Measurements from ENCODE around the gene PPM1L. TPM values are rescaled to one million over a fixed set of nuclear protein-coding genes. Genes with fewer than 3 reads are reported as not detected.

PPM1L gene
- total RNA-seq, 2 donors from 2014 or later = 13.3 to 25.3 TPM

DNA sequence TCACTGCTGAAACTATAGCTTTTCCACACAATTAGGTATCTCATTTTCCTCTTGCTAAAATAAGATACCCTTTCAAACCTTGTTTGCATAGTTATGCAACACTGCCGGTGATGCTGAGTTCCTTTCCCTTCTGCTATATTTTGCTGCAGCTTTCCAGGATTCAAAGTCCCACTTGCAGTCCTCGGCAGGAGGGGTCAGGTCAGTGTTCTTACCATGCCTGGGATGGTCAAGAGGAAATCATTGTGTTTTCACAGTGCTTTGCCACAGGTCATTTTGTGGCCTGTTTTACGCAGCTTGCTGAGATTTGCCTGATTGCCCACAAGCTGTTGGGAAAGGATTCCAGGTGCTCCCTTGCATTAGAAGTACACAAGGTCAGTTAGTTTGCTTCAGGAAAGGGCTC lies 192.2 kb downstream of the PPM1L start:
- no peak overlapping the region for H3K27ac ChIP-seq
- no peak for ATAC-seq (ENCODE audit: insufficient number of reproducible peaks, low FRiP score, low read depth)
- no peaks in the 10 kb centered on the region for H3K27me3 ChIP-seq (replicated peaks; ENCODE audit: insufficient read depth)
- no peaks in the 10 kb centered on the region for H3K9me3 ChIP-seq
- TF ChIP-seq, protein P1, sequence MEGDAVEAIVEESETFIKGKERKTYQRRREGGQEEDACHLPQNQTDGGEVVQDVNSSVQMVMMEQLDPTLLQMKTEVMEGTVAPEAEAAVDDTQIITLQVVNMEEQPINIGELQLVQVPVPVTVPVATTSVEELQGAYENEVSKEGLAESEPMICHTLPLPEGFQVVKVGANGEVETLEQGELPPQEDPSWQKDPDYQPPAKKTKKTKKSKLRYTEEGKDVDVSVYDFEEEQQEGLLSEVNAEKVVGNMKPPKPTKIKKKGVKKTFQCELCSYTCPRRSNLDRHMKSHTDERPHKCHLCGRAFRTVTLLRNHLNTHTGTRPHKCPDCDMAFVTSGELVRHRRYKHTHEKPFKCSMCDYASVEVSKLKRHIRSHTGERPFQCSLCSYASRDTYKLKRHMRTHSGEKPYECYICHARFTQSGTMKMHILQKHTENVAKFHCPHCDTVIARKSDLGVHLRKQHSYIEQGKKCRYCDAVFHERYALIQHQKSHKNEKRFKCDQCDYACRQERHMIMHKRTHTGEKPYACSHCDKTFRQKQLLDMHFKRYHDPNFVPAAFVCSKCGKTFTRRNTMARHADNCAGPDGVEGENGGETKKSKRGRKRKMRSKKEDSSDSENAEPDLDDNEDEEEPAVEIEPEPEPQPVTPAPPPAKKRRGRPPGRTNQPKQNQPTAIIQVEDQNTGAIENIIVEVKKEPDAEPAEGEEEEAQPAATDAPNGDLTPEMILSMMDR (IDR thresholded peaks at IDR 0.05) = no peak
- H3K4me3 ChIP-seq = no peak overlapping the region
- DNase-seq (ENCODE audit: low spot score) = no peak
- no peaks in the 10 kb centered on the region for H3K36me3 ChIP-seq
- H3K4me1 ChIP-seq (ENCODE audit: control insufficient read depth in 1 of 2, low read depth in 2 of 2) = peaks cover 0 to 18% of the 10 kb centered on the region in 2 donors

DNA sequence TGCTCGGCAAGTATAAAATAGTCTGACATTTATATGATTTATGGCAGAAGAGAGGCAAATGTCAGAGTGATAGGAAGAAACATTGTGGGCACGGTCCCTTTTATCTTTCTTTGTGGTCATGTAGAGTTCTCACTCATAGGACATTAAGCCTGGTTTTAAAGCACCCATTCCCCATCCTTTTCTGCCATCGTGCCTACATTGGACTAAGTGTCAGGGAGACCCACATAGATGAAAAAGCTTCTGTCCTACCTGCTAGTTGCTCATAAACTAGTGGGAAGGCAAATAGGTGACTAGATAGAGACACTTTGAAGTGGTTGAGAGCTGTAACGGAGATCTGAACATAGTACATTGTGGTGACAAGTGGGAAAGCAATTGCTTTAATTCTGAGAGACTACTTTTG lies 193.4 kb downstream of the PPM1L start:
- H3K9me3 ChIP-seq = no peaks in the 10 kb centered on the region

DNA sequence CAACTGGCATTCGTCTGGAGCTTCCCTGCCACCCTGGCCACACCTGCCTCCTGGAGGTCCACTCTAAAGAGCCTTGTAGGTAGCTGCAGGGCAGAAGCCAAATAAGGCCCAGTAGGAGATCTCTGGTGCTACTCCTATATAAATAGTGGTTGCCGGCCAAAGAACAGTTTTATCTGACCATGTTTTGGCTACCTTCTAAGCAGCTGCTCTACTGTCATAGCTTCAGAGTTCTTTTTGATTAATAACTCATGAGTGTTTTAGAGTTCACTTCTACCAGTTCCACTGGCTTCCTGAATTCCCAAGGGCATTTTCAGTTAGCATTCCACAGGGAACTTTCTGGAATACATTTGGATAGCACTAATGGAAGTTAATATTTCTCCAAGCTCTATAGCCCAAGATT lies 194.5 kb downstream of the PPM1L start:
- Histone ChIP-seq H3K4me1 (ENCODE audit: control insufficient read depth in 1 of 2, low read depth in 2 of 2) (peaks cover 0 to 18% of the 10 kb centered on the region in 2 donors), H3K36me3 (no peaks in the 10 kb centered on the region), H3K4me3 (no peak overlapping the region), H3K27ac (no peak overlapping the region), H3K9me3 (no peaks in the 10 kb centered on the region), H3K27me3 (replicated peaks; ENCODE audit: insufficient read depth) (no peaks in the 10 kb centered on the region)
- TF ChIP-seq, protein P1 (IDR thresholded peaks at IDR 0.05) = no peak
- ATAC-seq (ENCODE audit: insufficient number of reproducible peaks, low FRiP score, low read depth) (no peak), DNase-seq (ENCODE audit: low spot score) (no peak)

More for the DNA sequence above, 193.4 kb downstream of the PPM1L start:
- Histone ChIP-seq H3K4me1 (ENCODE audit: control insufficient read depth in 1 of 2, low read depth in 2 of 2) (peaks cover 0 to 18% of the 10 kb centered on the region in 2 donors), H3K4me3 (no peak overlapping the region), H3K27me3 (replicated peaks; ENCODE audit: insufficient read depth) (no peaks in the 10 kb centered on the region), H3K27ac (no peak overlapping the region), H3K36me3 (no peaks in the 10 kb centered on the region)
- DNase-seq (ENCODE audit: low spot score) = no peak
- no peak for ATAC-seq (ENCODE audit: insufficient number of reproducible peaks, low FRiP score, low read depth)
- TF ChIP-seq, protein P1 (IDR thresholded peaks at IDR 0.05) = no peak

DNA sequence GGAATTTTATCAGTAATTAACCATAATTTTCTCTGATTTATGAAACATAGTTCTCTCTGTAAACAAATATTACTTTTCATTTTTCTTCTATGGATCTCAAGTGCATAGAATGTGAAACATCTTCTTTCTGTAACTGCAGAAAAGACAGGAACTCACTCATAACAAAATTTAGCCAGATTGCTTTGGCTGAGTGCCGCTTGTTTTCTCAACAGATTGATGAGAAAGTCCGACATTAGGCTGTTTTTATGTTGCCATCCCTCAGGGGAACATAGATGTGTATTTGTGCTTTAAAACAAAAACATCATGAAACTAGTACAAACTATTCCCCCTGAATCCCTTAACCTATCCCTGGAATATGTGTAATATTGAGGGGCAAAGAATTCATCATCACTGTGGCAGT lies 194.9 kb downstream of the PPM1L start:
- no peaks in the 10 kb centered on the region for H3K9me3 ChIP-seq
- H3K4me3 ChIP-seq = no peak overlapping the region
- no peak for DNase-seq (ENCODE audit: low spot score)
- TF ChIP-seq, protein P1 (IDR thresholded peaks at IDR 0.05) = no peak
- H3K4me1 ChIP-seq (ENCODE audit: control insufficient read depth in 1 of 2, low read depth in 2 of 2) = peaks cover 0 to 18% of the 10 kb centered on the region in 2 donors
- H3K27me3 ChIP-seq (replicated peaks; ENCODE audit: insufficient read depth) = no peaks in the 10 kb centered on the region
- no peak for ATAC-seq (ENCODE audit: insufficient number of reproducible peaks, low FRiP score, low read depth)
- no peak overlapping the region for H3K27ac ChIP-seq
- H3K36me3 ChIP-seq = no peaks in the 10 kb centered on the region

DNA sequence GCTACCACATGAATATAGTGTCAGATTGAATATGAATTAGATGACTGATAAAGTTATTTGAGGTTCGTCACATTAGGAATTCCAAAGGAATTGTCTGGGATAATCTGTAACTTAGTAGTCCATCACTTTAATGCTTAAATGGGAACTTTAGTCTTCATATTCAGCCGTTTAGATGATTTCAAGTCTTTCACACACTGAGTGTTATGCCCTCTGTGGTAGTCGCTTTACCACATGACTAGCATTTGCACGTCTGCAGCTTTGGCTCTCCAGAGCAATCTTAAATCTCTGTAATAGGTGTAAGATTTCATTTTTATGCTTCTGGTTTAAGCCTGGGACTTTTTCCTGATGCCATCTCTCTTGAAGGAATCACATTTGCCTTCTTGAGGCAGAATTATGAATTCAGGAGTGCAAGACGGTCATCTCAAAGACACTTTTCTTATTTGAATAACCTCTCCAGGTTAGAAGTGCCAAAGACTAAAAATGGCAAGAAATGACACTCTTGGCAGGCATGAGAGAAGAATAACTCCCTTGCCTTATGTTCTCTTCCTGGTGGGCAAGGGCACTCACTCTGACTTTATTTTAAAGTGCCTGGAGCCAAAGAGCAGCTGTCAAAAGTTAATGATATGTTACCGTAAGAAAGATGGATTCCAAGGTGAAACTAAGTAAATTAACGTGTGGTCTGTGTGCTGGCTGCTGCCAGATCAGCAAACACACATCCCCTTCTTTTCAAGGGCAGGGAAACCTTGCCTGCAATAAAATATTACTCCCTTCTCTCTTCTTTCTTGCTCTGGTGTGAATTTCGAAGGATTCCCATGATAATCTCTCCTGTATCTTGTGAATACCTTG lies 195.8 kb downstream of the PPM1L start:
- TF ChIP-seq, protein P1 (IDR thresholded peaks at IDR 0.05) = no peak
- no peaks in the 10 kb centered on the region for H3K27me3 ChIP-seq (replicated peaks; ENCODE audit: insufficient read depth)
- no peaks in the 10 kb centered on the region for H3K36me3 ChIP-seq
- ATAC-seq (ENCODE audit: insufficient number of reproducible peaks, low FRiP score, low read depth) = no peak
- no peak for DNase-seq (ENCODE audit: low spot score)
- no peak overlapping the region for H3K4me3 ChIP-seq
- H3K4me1 ChIP-seq (ENCODE audit: control insufficient read depth in 1 of 2, low read depth in 2 of 2) = peaks cover 0 to 18% of the 10 kb centered on the region in 2 donors
- no peaks in the 10 kb centered on the region for H3K9me3 ChIP-seq
- H3K27ac ChIP-seq = no peak overlapping the region

All from thoracic aorta (tissue), 2 donors.